Stimulated activated CD8-positive, alpha-beta memory T cell treated with anti-CD3 and anti-CD28 coated beads, Interleukin-7, amount 100 ng/mL, for 4 hours (primary cell): ENCODE measurements around the gene DGKB.
"Not testable (repeated sequence)": the region's sequence is repeated elsewhere in the genome, so short reads cannot be mapped to it uniquely, and the experiment has no call there.

Source experiments
- DNase-seq, 2 donors: peaks; one replicate each; pipeline ENCODE4 v3.0.0-alpha.2; 2020; ENCODE audit warnings: low read depth in 2 of 2

DGKB gene

GRCh38 chr7:14585232-14585631 lies 317.3 kb downstream of the DGKB start:
- DNase-seq, result no peak

GRCh38 chr7:14583518-14583917 lies 319.0 kb downstream of the DGKB start:
- no peak for DNase-seq

GRCh38 chr7:14582010-14582409 lies 320.5 kb downstream of the DGKB start:
- no peak for DNase-seq

- DNase-seq, result no peak
Observed at GRCh38 chr7:14579971-14580370, 322.6 kb downstream of the DGKB start.

GRCh38 chr7:14576578-14576977 lies 326.0 kb downstream of the DGKB start:
- no peak for DNase-seq

GRCh38 chr7:14570750-14571607 lies 331.6 kb downstream of the DGKB start:
- DNase-seq, result no peak

- DNase-seq, result no peak
Observed at GRCh38 chr7:14552060-14552459, 350.5 kb downstream of the DGKB start.

- no peak for DNase-seq
Observed at GRCh38 chr7:14551310-14551709, 351.2 kb downstream of the DGKB start.

- DNase-seq, result no peak
Observed at GRCh38 chr7:14542624-14543023, 359.9 kb downstream of the DGKB start.

GRCh38 chr7:14521183-14521582 lies 381.4 kb downstream of the DGKB start:
- DNase-seq, result no peak

- no peak for DNase-seq
Observed at GRCh38 chr7:14510268-14510667, 392.3 kb downstream of the DGKB start.

GRCh38 chr7:14507617-14508016 lies 394.9 kb downstream of the DGKB start:
- DNase-seq, result no peak

- DNase-seq, result no peak
Observed at GRCh38 chr7:14505906-14506305, 396.6 kb downstream of the DGKB start.

- DNase-seq, result no peak
Observed at GRCh38 chr7:14504134-14504533, 398.4 kb downstream of the DGKB start.

GRCh38 chr7:14503623-14504022 lies 398.9 kb downstream of the DGKB start:
- no peak for DNase-seq

GRCh38 chr7:14501436-14501835 lies 401.1 kb downstream of the DGKB start:
- DNase-seq, result no peak

GRCh38 chr7:14497390-14497789 lies 405.2 kb downstream of the DGKB start:
- DNase-seq, result no peak

GRCh38 chr7:14495633-14496032 lies 406.9 kb downstream of the DGKB start:
- DNase-seq, result no peak

- no peak for DNase-seq
Observed at GRCh38 chr7:14487701-14488395, 414.7 kb downstream of the DGKB start.

- no peak for DNase-seq
Observed at GRCh38 chr7:14483663-14484062, 418.9 kb downstream of the DGKB start.

GRCh38 chr7:14480281-14480680 lies 422.3 kb downstream of the DGKB start:
- no peak for DNase-seq

GRCh38 chr7:14478834-14479510 lies 423.6 kb downstream of the DGKB start:
- DNase-seq, result no peak

- not testable (repeated sequence) for DNase-seq
Observed at GRCh38 chr7:14461716-14462115, 440.8 kb downstream of the DGKB start.
